DMS153 treated with DMSO at 0.1 percent for 48 hours (cell line): ENCODE results near the gene AIF1.
"Not testable (repeated sequence)": the region's sequence is repeated elsewhere in the genome, so short reads cannot be mapped to it uniquely, and the experiment has no call there.

ENCODE experiments used
- DNase-seq: peaks from one replicate; lab custom pipeline; 2025; ENCODE audit not compliant: unreplicated experiment; lab: John Stamatoyannopoulos, UW

The AIF1 gene

DNA sequence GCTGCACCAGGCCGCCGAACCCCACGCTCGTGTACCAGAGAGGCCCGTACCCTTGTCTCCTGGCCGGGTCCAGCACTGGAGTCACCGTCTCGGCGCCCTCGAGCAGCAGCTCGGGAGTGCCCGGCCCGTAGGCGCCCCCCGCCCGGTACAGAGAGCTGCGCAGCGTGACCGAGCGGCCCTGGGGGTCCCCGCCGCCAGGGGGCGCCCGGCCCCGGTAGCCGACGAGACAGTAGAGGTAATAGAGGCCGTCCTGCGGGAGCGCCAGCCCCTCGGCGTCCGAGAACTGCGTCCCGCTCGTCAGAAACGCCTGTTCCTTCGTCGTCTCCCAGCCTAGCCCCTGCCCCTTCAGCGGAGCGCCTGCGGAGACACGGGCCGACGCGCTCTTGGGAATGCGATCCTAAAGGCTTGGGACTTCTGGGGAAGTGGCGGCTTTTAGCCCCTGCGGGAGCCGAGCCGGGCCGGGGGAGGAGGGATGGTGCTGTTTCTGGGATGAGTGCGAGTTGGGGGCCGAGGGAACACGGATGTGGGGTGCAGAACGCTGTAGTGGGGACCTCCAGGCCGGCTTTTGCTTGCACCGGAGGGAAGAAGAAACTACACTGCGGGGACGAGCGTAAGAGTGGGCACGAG, 34.1 kb upstream of the AIF1 start:
- peak; percentile 6 for DNase-seq

DNA sequence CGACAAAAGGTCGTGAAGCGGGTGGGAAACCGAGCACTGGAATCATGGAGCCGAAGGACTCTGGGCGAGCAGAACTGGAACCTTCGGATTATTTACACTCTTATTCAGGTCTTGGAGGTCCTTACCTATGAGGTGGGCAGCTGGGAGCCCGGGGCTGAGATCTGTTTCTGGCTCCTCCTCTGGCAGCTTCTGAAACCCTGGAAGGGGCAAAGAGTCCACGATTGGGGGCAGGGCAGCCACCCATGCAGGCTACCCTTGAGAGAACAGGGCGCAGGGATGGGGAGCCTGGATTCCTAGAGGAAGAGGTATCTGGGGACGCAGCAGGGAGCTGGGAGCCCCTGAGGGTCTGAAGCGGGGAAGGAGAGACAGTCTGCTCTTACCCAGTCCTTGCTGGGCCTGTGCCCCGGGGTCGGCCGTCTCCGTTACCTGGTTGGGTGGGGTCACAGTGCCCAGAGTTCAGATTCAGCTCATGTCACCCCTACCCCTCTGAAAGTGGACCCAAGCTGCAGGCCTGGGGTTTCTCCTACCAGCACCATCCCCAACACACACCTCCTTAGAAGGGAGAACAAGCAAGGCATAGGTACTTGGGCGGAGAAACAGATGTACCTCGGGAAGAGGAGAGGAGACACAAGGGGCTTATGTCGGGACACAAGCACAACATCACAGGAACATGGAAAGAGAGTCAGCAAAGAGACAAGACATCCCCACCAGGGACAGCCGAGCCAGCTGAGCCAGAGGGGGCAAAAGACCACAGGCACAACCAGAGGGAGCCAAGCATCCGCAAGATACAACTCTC, 33.4 kb upstream of the AIF1 start:
- no peak for DNase-seq

DNA sequence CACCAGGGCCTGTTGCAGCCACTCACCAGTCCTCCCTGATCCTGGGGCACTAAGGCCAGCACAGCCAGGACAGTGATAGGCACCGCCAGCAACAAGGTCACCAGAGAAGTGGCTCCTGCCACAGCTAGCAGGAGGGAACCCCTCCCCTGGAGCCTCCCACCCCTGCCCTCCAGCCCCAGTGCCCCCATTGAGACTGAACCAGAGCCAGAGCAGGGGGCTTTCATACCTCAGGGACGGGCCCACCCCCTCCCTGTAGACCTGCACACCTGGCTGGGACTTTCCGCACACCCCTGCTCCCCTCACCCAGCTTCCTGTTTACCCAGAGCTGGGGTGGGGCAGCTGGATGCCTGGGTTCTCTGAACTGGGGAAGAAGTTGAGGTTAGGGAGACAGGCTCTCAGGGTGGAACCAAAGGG, 32.8 kb upstream of the AIF1 start, which contains the start of gene LTB:
Gene LTB (minus strand): TSS at position 195 of the 414 bp plus-strand sequence. CDS start 7 bp downstream, at position 188.
- no peak for DNase-seq

DNA sequence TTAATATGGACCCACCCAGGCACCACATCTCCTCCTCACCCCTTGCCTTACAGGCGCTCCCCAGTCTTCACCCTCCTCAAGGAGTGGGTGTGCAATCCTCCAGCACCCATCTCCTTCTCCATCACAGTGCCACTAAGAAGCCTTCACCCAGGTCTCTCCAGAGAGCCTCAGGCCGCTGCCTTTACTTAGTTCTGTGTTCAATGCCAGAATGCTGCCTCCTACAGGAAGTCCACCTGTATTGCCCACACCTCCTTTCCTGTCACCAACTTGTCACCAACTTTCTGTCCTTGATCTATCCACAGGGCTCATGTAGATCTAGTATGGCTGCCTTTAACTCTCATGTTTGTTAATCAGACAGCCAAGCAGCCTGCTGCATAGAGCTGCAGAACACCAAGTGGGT, 29.5 kb upstream of the AIF1 start:
- no peak for DNase-seq

DNA sequence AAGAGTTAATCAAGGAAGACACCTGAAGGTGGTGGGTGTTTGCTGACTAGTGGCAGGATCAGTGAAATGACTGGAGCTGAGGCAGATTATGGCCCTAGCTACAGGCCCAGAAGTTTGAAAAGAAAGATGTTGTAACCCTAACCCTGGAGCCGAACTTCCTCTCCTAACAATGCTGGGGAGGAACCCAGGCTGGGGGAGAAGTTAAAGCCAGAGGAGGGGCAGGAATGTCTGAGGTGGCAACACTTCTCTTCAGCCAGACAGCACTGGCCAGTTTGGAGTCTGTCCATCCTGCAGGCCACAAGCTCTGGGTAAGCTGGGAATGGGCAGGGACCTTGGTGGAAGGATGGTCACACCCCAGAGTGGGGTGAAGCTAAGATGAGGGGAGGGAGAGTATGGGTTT, 29.0 kb upstream of the AIF1 start, which contains the start of gene LST1:
Gene LST1 (plus strand): TSS at position 270 of the 400 bp plus-strand sequence. CDS start 1,023 bp downstream, outside the sequence.
- DNase-seq = no peak

DNA sequence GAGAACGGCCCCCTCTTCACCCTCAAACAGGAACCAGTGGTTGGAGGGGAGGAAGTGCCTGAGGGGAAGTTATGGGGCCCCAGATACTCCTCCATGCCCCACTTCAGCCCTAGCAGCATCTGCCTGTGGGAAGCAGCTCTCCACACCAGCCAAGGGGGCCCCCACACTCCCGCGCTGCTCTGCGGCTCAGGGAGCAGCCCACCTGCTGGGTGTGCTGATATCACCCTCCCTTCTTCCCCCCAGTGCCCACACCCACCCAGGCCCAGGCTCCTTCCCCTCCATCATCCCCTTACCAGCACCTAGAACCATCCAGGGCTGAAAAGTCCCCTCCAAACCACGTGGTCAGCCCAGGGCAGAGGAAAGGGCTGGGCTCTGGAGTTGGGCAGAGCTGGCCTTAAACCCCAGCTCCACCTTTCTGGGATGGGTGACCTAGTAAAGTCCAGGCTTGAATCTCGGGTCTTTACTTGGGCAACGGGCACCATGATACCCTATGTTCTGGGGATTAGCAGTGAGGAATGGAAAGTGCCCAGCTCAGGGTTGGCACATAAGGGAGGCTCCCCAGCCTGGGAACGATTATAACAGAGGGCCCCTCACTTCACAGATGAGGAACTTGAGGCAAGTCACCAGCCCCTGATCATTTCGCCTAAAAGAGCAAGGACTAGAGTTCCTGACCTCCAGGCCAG, 28.3 kb upstream of the AIF1 start:
- no peak for DNase-seq

GRCh38 chr6:31587791-31588777, 26.9 kb upstream of the AIF1 start:
- DNase-seq = no peak

- no peak for DNase-seq
These were observed 26.0 kb upstream of the AIF1 start for GRCh38 chr6:31588871-31589650.

- DNase-seq = not testable (repeated sequence)
These were observed 24.3 kb upstream of the AIF1 start for GRCh38 chr6:31590691-31591090.

DNA sequence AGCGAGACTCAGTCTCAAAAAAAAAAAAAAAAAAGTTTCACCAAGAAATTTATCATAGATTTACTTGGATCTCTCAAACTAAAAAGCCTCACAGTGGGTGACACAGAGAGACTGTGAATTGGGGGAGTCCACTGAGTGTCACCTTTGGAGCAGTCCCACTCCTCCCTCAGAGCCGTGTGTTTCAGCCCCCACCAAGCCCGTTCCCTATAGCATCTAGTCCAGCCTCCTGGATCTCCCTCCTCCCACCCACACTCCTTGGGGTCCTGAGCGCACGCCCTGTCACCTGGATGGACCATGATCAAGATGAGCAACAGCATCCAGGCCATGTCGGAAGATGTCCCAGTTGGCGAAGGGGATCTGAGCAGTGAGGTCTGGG, 22.6 kb upstream of the AIF1 start:
- no peak for DNase-seq

DNA sequence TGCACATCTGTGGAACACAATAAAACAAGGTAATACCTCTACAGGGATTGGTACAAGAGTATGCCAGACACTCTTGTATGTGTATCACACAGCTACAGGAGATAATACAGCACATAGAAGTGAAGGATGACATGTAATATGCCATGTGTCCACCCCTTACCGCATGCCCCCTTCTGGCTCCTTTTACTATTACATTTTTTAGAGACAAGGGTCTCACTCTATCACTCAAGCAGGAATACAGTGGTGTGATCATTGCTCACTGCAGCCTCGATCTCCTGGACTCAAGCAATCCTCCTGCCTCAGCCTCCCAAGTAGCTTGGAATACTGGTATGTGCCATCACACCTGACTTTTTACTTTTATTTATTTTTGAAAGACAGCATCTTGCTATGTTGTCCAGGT, 18.0 kb upstream of the AIF1 start:
- DNase-seq = no peak

DNA sequence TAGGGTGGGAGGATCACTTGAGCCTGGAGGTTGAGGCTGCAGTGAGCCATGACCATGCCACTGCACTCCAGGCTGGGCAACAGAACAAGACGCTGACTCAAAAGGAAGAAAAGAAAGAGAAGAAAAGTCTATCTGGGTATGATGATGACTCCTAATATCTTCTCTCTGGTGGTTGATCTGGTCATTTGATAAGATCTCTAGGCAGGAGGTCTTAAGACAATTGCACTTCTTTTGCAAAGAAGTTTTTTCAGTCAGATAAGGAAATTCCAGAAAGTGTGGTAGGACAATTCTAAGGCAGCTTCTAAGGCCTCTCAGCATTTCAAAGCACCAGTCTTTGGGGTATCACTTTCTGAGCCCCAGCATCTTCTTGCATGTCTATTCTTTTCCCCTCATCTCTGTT, 7.7 kb upstream of the AIF1 start:
- no peak for DNase-seq

GRCh38 chr6:31609519-31610406, 5.3 kb upstream of the AIF1 start:
- DNase-seq = peak; percentile 26

GRCh38 chr6:31610968-31611367, 4.1 kb upstream of the AIF1 start:
- DNase-seq = no peak

DNA sequence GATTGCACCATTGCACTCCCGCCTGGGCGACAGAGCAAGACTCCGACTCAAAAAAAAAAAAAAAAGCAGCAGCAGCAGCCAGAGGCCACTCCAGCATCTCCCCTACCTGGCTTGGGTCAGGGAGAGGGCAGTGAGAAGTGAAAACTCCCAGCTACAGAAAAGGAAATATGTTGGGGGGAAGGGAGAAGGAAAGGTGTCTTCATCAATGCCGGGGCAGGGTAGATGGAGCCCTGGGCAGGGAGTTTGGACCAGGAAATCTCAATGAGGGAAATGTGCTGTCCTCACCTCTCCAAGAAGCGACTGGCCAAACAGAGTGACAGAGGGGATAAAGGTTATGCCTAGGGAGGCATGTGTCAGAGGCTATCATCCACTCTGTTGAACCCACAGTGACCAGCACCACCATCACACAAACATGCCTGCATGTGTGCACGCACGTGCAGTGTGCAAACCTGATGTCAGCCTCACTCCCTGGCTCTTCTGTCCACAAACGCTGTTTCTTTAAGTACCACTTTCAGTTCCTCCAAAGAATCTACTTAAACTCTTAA, 887 bp upstream of the AIF1 start:
- DNase-seq = no peak

DNA sequence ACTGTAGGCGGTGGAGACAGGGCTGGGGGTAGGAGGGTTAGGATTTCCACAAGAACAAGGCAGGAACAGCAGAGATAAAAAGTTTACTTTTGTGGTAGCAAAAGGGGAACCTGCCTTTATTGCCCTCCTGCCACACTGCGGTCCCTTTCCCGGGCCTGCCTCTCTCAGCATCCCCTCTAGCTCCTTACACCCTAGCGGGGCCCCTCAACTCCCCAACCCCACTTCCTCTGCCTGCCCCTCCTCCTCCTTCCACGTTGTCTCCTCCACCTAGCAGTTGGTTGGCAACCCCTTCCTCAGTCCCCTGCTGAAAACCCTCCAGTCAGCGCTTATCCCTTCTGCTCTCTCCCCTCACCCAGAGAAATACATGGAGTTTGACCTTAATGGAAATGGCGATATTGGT, 714 bp downstream of the AIF1 start:
- DNase-seq = no peak

DNA sequence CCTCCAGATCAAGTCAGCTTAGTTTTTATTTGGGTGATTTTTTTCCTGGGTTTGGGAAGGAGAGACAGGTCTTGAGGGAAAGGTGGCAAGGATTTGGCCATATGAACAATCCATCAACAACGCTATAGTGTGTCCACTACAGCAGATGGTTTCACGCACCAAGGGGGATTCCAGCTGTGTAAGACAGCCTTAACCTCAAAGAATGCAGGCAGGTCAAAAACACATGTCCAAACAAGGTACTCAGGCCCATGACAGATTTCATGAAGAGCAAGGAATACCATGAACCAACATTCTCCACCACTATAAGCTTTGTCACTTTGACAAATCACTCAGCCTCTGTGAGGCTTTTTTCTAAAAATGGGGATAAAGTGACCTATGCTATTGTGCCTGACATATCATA, 2.0 kb downstream of the AIF1 start:
- no peak for DNase-seq

GRCh38 chr6:31619805-31620585, 5.0 kb downstream of the AIF1 start:
- DNase-seq = peak; percentile 96
